22Rv1 (cell line): ENCODE data around the gene SSH3.

Source experiments
- ZFX ChIP-seq: fragments of 450-650 bp; IDR thresholded peaks from 2 replicates; pipeline ENCODE4 v1.6.1; 2017; ENCODE audit warnings: antibody characterized with exemption, borderline replicate concordance
- TF ChIP-seq, protein P1 (sequence below): fragments of 450-650 bp; IDR thresholded peaks from 2 replicates; pipeline ENCODE4 v1.5.1; 2017; ENCODE audit warnings: mild to moderate bottlenecking

DNA sequence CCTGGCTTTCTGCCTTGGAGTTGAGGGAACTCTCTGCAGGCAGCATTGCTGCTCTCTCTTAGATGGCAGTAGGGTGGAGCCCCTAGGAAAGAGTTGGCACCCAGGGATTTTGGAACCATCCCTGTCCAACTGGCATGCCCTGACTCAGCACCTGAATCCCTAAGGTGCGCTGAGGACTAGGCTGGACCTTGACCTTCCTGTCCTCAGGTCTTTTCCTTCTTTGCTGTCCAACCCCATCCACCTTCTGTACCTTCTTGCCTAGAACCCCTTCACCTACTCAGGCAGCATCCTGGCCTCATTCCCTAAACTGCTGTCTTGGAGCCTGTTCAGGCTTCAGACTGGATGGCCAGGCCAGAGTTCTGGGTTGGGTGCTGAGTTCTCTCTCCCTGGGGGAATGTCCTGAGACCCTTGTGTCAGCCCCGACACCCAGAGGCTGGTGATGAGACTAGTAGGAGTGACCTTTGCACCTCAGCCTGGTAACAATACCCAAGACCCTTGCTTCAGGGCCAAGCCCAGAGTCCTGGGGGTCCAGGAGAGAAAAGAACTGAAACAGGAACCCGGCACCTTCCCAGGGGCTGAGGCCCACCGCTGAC lies 52.6 kb downstream of the SSH3 start:
- TF ChIP-seq, protein P1, sequence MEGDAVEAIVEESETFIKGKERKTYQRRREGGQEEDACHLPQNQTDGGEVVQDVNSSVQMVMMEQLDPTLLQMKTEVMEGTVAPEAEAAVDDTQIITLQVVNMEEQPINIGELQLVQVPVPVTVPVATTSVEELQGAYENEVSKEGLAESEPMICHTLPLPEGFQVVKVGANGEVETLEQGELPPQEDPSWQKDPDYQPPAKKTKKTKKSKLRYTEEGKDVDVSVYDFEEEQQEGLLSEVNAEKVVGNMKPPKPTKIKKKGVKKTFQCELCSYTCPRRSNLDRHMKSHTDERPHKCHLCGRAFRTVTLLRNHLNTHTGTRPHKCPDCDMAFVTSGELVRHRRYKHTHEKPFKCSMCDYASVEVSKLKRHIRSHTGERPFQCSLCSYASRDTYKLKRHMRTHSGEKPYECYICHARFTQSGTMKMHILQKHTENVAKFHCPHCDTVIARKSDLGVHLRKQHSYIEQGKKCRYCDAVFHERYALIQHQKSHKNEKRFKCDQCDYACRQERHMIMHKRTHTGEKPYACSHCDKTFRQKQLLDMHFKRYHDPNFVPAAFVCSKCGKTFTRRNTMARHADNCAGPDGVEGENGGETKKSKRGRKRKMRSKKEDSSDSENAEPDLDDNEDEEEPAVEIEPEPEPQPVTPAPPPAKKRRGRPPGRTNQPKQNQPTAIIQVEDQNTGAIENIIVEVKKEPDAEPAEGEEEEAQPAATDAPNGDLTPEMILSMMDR, result no peak
- TF ChIP-seq ZFX, result no peak
